GM12801 (cell line): Measurements from ENCODE around the gene CFAP107.

Experiments used
- CTCF ChIP-seq: IDR thresholded peaks from one replicate; pipeline ENCODE4 v1.5.1; 2011; ENCODE audit warnings: control low read depth; ENCODE audit not compliant: insufficient read length; ENCODE audit errors: extremely low read depth

The CFAP107 gene

DNA sequence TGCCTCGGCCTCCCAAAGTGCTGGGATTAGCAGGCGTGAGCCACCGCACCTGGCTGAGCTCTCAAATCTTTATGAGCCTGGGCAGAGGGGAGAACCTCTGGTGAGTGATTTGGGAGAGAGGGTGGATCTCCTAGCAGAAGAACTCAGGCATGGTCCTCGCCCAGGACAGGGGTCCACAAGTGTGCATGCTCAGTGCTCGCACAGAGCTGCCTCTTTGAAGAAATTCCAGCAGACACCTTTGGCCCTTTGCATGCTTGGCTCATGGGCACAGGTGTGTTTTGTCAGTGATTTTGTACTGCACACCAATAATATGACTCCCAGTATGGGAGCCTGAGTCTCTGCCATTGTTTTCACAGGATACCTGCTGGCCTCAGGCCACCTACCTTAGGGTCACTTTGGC lies 15.8 kb downstream of the CFAP107 start:
- no peak for TF ChIP-seq CTCF

- TF ChIP-seq CTCF, result no peak
Measured at GRCh38 chr1:12762766-12763165, 16.8 kb downstream of the CFAP107 start.

- no peak for TF ChIP-seq CTCF
Measured at GRCh38 chr1:12763479-12763878, 17.5 kb downstream of the CFAP107 start.

- TF ChIP-seq CTCF, result no peak
Measured at GRCh38 chr1:12764016-12764415, 18.0 kb downstream of the CFAP107 start.

DNA sequence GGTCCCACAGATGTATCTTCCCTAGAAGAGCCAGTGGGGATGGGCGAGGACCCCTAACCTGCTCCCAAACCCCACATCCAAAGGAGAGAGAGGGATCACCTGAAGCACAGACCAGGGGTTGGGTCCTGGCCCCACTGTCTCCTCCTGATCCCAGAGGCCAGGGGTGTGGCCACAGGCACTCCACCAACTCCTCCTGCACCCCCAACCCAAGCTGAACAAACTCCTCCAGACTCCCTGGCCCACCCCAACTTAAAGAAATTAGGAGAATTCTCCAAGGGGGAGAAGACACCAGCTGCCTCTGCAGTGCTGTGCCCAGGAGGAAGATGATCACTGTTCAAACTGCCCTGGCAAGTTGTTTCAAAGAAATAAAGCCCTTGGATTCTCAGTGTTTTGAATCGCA lies 23.0 kb downstream of the CFAP107 start:
- TF ChIP-seq CTCF, result no peak

DNA sequence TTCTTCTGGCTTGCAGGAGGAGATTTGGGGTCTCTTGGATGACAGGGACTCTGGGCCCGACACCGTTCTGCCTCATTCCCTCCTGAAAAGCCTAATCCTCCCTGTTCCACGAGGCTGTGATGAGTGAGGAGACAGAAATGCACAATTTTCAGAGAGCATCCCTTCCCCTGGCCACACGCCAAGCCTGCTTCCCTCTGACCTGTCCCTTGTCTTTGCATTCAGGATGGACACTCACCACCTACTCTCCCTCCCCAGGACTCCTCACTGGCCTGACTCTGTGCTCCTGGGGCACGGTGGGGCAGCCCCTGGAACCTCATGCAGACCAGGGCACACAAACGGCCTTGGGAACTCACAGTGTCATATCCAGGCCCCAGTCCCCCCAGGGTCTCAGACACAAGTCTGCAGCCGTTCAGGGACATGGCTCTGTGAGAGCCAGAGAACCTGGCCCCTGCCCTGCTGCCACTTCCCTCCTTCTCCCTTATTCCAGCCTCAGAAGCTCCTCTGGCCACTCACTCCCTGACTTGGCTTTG lies 24.0 kb downstream of the CFAP107 start:
- TF ChIP-seq CTCF, result no peak

GRCh38 chr1:12770620-12771019 lies 24.6 kb downstream of the CFAP107 start:
- TF ChIP-seq CTCF, result no peak

DNA sequence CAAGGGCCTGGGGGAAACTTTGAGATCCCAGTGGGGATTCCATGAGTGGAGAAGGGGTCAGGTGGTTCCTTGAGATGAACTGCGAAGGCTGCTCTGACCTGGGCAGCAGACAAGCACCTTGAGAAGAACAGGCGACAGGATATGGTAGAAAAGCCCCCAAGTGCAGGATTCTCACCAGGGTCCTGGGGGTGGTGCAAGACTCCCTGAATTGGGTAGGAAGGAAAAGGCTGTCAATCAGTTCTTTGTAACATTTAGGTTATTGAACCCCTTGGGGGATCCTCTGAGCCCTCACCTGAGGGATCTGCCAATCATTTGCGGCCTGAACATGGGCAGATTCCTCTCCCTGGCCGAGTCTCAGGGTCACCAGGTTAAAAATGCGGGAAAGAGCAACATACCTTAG lies 25.2 kb downstream of the CFAP107 start:
- no peak for TF ChIP-seq CTCF
